ENCODE results near the gene TSC22D1.
"Not testable (repeated sequence)": the region's sequence is repeated elsewhere in the genome, so short reads cannot be mapped to it uniquely, and the experiment has no call there.

TSC22D1 gene

DNA sequence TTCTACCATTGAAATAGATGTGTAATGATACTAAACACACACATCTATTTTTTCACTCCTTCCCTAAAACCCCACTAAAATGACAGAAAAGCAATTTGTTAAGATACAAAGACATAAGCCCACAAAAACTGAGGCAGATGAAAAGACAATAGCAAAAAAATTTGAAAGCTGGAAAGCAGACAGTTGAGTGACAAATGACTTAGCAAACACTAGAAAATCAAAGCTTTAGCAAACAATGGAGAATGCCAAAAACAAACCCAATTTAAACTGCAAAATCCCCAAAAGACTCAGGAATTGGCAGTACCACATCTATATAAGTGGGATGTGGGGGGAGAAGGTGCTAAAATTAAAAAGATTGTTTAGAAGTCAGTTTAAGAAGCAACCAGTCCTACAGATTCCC lies 9.5 kb downstream of the TSC22D1 start:
- DNase-seq = no peak

- no peak for DNase-seq
Observed at GRCh38 chr13:44565881-44566280, 10.2 kb downstream of the TSC22D1 start.

GRCh38 chr13:44564936-44565335 lies 11.2 kb downstream of the TSC22D1 start:
- DNase-seq = no peak

DNA sequence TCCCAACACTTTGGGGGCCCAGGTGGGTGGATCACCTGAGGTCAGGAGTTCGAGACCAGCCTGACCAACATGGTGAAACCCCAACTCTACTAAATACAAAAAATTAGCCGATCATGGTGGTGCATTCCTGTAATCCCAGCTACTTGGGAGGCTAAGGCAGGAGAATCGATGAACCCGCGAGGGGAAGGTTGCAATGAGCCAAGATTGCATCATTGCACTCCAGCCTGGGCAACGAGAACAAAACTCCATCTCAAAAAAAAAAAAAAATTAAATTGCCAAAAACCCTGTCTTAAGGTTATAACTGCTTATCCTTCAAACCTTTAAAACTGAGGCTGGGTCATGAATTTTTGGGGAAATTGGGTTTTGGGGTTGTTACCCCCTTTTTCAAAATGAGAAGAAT lies 13.3 kb downstream of the TSC22D1 start:
- not testable (repeated sequence) for DNase-seq

DNA sequence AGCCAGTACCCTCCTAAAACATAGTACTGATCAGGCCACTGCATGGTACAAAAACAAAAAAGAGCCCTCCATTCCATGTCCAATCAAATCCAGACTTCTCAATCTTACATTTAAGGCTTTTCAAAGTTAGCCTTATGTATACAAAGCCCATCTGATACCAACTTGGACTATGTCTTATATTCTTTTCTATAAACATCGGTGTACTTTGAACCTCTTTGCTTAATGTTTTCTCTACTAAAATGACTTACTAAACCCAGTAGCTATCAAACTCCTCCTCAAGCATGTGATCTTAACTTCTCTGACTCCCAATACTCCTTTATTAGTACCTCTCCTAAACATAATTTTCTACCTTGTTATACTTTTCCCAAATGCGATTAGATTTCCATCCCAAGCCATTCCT lies 14.8 kb downstream of the TSC22D1 start:
- no peak for DNase-seq

- no peak for DNase-seq
Observed at GRCh38 chr13:44557986-44558385, 18.1 kb downstream of the TSC22D1 start.

GRCh38 chr13:44555207-44555606 lies 20.9 kb downstream of the TSC22D1 start:
- DNase-seq = no peak

DNA sequence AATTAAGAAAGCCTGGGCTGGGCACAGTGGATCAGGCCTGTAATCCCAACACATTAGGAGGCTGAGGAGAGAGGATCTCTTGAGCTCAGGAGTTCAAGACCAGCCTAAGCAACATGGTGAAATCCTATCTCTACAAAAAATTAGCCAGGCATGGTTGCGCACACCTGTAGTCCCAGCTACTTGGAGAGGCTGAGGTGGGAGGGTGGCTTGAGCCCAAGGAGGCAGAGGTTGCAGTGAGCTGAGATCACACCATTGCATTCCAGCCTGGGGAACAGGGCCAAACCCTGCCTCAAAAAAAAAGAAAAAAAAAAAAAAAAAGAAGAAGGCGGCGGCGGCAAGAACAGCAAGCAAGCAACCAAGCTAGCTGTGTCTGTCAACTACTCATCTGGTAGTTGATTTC lies 26.7 kb downstream of the TSC22D1 start:
- no peak for DNase-seq

DNA sequence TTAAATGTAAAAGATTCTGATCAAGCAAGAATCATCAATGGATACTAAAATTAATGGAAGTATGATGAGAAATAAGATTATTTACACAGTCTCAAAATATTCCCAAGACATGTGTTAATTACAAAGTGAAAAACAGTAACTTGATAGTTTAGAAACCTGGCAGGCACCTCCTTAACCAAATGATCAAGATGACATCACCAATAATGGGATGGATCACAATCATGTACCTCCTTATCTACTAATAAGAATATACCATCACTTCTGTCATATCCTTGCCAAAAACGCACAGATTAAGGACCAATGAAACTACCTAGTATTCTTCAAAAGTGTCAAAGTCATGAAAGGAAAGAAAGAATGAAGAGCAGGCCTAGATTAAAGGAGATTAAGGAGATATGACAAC lies 30.0 kb downstream of the TSC22D1 start:
- no peak for DNase-seq

DNA sequence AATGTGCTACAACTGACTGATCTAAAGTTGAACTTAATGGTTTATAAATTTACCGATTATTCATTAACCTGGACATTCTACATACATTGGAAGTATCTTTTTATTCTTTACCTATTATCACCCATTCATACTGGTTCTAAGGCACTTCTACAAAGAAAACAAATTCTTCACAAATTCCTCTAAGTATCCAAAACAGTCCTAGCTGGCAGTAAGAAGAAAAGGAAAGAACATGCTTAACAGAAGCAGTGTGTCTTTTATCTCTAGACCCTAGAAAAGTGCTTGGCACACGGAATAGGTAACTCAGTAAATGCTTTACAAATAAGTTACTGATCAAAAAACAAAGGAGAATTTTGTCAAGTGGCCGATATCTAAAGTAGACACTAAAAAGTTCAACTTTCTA lies 32.8 kb downstream of the TSC22D1 start:
- DNase-seq = no peak

GRCh38 chr13:44542361-44542760 lies 33.8 kb downstream of the TSC22D1 start:
- DNase-seq = no peak

DNA sequence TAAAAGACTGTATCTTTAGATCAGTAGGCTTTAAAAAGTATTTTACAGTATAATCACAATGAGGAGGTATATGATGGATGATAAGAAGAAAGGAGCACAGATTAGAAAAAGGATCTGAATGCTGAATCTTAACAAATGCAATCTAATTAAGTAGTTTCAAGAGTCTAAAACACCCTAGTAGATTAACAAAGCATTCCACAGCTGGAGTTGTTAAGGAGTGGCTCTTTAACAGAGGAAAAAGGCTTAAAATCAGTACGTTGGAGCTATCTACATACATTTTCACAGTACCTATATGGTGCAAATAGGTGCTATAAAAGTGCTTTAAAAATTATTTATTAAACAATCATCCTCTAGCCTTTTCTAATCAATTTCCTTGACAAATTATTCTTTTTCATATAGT lies 34.5 kb downstream of the TSC22D1 start:
- DNase-seq = no peak

DNA sequence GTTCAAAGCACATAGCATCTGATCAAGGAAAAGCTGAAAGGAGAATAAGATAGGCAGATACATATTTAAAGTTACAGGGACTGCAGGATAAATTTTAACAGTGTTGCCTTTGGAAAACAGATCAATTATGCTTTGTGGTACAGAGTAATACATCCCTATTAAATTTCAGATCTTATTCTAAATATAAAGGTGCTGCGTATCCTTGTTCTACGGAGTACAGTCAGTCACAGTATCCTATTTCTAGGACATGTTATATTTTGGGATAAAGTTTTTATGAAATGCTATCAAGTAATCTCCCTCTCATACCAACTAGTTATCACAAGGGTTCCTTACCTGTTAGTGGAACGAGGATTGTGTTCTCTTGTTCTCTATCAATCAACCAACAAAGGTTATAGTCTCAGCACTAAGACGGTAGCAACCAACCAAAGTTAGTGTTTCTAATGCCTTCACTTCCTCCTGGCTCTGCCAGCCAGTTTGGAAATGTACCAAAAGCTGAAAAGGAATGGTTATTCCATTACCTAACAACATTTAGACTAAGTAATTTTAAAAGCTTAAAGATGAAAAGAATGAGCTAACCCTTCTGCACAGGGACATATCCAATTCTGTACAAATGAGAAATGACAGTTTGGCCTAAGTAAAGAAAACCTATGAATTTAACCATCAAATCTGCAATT lies 35.2 kb downstream of the TSC22D1 start:
- DNase-seq = no peak

GRCh38 chr13:44537248-44537647 lies 38.9 kb downstream of the TSC22D1 start:
- DNase-seq = no peak

DNA sequence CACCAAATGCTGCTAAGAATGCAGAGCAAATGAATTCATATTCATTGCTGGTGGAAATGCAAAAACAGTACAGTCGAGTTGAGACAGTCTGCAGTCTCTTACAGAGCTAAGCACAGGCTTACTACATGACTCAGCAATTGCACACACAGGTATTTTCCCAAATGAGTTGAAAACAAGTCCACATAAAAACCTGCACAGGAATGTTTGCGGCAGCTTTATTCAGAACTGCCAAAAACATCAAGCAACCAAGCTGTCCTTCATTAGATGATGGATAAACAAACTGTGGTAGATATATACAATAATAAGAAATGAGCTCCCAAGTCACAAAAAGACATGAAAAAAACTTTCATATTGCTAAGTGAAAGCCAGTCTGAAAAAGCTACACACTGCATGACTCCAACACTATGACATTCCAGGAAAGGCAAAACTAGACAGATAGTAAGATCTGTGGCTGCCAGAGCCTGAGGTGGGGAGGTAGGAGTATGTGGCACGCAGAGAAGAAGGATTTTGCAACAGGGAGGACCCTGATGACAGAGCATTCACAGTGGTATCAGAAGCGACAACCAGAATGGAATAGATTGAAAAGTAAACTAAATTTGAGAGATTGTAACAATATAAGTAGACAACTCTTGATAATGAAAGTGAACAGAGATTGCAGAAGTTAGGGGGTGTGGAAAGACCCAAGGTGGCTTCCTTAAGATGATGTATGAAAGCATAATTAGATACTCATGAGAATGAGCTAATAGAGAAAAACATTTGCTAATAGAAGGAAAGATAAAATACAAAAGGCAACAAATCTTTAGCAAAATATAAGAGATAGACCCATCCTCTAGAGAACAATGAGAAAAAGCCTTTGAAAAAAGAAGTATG lies 52.7 kb downstream of the TSC22D1 start:
- no peak for DNase-seq

DNA sequence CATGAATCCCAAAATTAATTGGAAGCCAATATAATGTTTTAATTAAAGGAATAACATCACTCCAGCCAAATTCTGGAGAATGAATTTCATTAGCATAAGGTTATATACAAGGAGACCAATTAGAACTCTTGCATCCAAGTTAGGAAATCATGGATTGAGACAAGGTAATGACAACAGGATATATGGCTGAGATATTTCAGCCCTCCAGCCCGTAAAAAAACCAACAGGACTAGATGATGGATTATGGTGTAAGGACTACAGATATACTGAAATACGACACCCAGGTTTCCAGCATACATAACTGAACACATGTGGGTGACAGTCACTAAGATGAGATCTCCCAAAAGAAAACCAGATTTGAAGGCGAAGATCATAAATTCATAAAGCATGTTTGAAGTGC lies 56.5 kb downstream of the TSC22D1 start:
- DNase-seq = no peak

DNA sequence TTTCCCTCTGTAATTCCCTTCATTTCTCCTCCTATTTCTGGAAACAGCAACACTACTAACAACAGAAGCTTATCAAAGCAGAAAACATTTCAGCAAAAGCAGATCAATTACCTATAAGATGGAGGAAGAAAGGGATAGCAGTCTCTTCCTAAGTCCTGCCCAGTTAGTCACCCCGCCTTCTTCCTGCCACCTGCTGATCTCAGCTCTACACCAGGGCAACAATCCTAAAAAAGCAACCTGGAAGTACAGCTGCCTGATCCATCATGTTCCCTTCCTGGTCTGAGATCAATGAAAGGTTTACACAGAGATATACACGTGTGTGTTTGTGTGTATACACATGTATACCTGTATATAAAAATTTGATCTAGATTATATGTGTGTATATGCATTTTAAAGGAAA lies 59.4 kb downstream of the TSC22D1 start:
- no peak for DNase-seq

- DNase-seq = no peak
Observed at GRCh38 chr13:44514278-44514677, 61.9 kb downstream of the TSC22D1 start.

DNA sequence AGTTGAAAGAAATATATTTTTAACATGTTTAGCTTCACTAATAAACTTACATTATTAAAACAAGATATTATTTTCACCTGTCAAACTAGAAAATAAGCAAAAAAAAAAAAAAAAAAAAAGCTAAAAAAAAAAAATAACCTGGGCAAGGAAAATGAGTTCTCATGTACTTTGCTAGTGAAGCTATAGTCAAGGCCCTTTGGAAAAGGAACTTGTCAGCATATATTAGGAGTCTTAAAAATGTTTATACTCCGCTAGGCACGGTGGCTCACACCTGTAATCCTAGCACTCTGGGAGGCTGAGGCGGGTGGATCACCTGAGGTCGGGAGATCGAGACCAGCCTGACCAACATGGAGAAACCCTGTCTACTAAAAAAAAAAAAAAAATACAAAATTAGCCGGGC lies 66.3 kb downstream of the TSC22D1 start:
- not testable (repeated sequence) for DNase-seq

DNA sequence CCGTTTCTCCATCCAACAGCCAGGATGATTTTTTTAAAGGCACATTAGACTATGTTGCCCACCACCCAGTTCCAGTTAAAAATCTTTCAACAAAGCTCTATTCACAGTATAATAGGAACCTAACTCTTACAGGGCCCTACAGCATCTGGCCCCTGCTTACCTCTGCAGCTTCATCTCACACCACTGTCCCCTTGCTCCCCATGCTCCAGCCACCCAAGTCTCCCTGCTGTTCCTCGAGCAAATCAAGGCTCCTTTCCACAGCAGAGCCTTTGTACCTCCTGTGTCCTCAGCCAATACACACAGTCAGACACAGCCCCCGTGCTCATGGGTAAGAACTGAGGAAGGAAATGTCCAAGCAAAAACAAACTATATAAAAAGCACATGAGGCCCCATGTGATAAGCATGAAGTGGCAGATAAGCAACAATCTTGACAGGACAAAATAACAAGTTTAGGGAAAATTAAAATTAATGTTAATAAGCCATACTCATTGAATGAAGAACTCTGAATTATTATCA lies 67.5 kb downstream of the TSC22D1 start:
- no peak for DNase-seq

- DNase-seq = no peak
Observed at GRCh38 chr13:44507639-44508038, 68.5 kb downstream of the TSC22D1 start.

- DNase-seq = no peak
Observed at GRCh38 chr13:44506719-44507118, 69.4 kb downstream of the TSC22D1 start.

DNA sequence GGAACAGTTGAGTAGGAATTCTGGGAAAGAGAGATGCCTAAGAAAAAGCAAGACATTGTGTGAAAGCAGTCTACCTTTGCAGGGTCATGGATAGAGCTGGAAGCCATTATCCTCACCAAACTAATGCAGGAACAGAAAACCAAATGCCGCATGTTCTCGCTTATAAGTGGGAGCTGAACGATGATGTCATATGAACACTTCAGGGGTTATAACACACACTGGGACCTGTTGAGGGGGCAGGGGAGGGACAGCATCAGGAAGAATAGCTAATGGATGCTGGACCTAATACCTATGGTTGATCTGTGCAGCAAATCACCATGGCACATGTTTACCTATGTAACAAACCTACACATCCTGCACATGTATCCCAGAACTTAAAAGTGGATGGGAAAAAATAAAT lies 69.9 kb downstream of the TSC22D1 start:
- DNase-seq = no peak

DNA sequence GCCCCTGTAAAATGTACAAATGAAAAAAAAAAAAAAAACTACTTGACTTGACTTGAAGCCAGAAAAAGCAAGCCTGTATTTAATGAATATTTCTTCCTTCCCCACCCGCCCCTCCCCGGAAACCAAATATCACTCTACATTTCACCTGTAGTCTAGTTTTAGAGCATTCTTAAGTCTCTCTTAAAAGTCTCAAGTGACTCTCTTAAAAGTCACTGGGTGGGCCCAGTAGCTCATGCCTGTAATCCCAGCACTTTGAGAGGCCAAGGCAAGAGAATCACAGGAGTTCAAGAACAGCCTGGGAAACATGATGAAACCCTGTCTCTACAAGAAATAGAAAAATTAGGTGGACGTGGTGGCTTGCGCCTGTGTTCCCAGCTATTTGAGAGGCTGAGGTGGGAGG lies 72.0 kb downstream of the TSC22D1 start:
- no peak for DNase-seq

All from NCI-H1436 (cell line).